CD4-positive, CD25-positive, alpha-beta regulatory T cell (primary cell): ENCODE measurements around the gene SLC6A2. TPM values are rescaled to one million over a fixed set of nuclear protein-coding genes. Genes with fewer than 3 reads are reported as not detected.
A peak's percentile ranks its signal among the peaks of the same experiment; 100 is the strongest.

Experiments
- ATAC-seq, 2 donors: fragments of 150-1000 bp; cut with Tn5 transposase; one replicate each; pipeline ENCODE4 v1.10.0; 2021; ENCODE audit warnings: low read depth in 2 of 2, moderate number of reproducible peaks in 2 of 2, moderate library complexity in 1 of 2
- DNase-seq, 3 donors: peaks; one replicate each; pipeline versions ENCODE4 v3.0.0 to v3.0.0-alpha.2; 2012 to 2022; ENCODE audit warnings: mixed read lengths in 1 of 3
- H3K27ac ChIP-seq: one replicate; pipeline ENCODE4 v1.7.0; 2013; ENCODE audit warnings: mild to moderate bottlenecking, low read length; ENCODE audit not compliant: insufficient read depth, poor library complexity, severe bottlenecking
- H3K27me3 ChIP-seq: one replicate; pipeline ENCODE4 v1.7.0; 2013; ENCODE audit warnings: low read length; ENCODE audit not compliant: control insufficient read depth, insufficient read depth
- H3K36me3 ChIP-seq: one replicate; pipeline ENCODE4 v1.7.0; 2013; ENCODE audit warnings: mild to moderate bottlenecking, low read length, moderate library complexity; ENCODE audit not compliant: control insufficient read depth, insufficient read depth
- H3K4me1 ChIP-seq: 2 replicates; pipeline ENCODE4 v1.7.0; 2013; ENCODE audit warnings: mild to moderate bottlenecking, low read length; ENCODE audit not compliant: insufficient read depth, control insufficient read depth, poor library complexity, severe bottlenecking
- H3K4me3 ChIP-seq: one replicate; pipeline ENCODE4 v1.7.0; 2013; ENCODE audit warnings: low read depth, mild to moderate bottlenecking, low read length, moderate library complexity
- H3K9me3 ChIP-seq, 2 experiments: 1 replicate in 1 of 2; 2 replicates in 1 of 2; pipeline ENCODE4 v1.7.0; 2013; ENCODE audit warnings: low read length in 2 of 2, mild to moderate bottlenecking in 1 of 2, moderate library complexity in 1 of 2; ENCODE audit not compliant: control insufficient read depth in 2 of 2
- H3K27ac Mint-ChIP-seq, 3 donors: one replicate each; pipeline ENCODE4 v1.8.0; 2020 to 2022; ENCODE audit warnings: mild to moderate bottlenecking in 3 of 3, mixed read lengths in 3 of 3, moderate library complexity in 2 of 3
- H3K27me3 Mint-ChIP-seq: one replicate; pipeline ENCODE4 v1.8.0; 2022; ENCODE audit warnings: mild to moderate bottlenecking, mixed read lengths
- H3K36me3 Mint-ChIP-seq: one replicate; pipeline ENCODE4 v1.8.0; 2020; ENCODE audit warnings: mixed read lengths
- H3K4me1 Mint-ChIP-seq, 4 donors: one replicate each; pipeline ENCODE4 v1.8.0; 2020 to 2022; ENCODE audit warnings: mixed read lengths in 4 of 4, mild to moderate bottlenecking in 1 of 4
- H3K4me3 Mint-ChIP-seq, 4 donors: one replicate each; pipeline ENCODE4 v1.8.0; 2020 to 2022; ENCODE audit warnings: mild to moderate bottlenecking in 4 of 4, mixed read lengths in 4 of 4, moderate library complexity in 3 of 4
- H3K9me3 Mint-ChIP-seq, 7 donors: one replicate each; pipeline ENCODE4 v1.8.0; 2020 to 2022; ENCODE audit warnings: mixed read lengths in 7 of 7, mild to moderate bottlenecking in 3 of 7, moderate library complexity in 2 of 7
- polyA plus RNA-seq, 4 donors: library from polyadenylated mRNA; unstranded; fragments of 300-500 nt; fragmentation: Illumina TruSeq; gene quantifications; one replicate each; pipeline ENCODE4 v1.2.3, GENCODE V29; 2021
- total RNA-seq: library from RNA; stranded (reverse); gene quantifications from one replicate; pipeline ENCODE4 v1.2.3, GENCODE V29; 2022

Gene SLC6A2
- total and polyA plus RNA-seq, 5 donors from 2014 or later = not detected

DNA sequence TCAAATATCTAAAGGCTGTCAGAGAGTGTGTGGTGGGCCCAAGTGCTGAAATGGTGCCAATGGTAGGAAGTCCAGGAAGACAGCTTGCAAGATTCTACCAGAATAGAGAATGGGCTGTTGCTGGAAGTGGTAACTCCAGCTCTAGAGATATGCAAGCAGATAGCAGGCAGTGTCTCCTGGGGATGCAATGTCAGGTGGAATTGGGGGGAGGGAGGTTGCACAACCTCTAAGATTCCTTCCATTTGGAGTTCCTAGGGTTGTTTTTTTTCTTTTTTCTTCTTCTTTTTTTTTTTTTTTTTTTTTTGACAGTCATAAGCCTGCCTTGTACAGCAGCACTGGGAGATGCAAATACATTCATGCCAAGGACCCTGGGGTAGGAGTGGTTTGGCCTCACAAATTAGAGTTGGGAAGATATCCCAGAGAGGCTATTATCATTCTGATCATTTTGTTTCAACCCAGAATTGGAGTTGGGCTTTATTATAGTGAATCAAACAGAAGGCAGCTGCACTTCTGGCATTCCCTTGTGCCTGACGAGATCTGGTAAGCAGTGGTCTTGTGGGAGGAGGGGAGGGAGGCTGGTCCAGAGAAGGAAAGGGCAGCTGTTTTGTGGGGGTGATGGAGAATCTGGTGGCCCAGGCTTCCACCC, 51.1 kb downstream of the SLC6A2 start:
- no peaks in the 10 kb centered on the region for H3K9me3 Mint-ChIP-seq
- H3K4me1 ChIP-seq = no peaks in the 10 kb centered on the region
- no peak for DNase-seq
- H3K4me1 Mint-ChIP-seq = no peaks in the 10 kb centered on the region
- H3K36me3 Mint-ChIP-seq = no peaks in the 10 kb centered on the region
- no peaks in the 10 kb centered on the region for H3K27me3 ChIP-seq
- peaks cover 12% of the 10 kb centered on the region for H3K27me3 Mint-ChIP-seq
- no peak overlapping the region for H3K27ac ChIP-seq
- no peak overlapping the region for H3K27ac Mint-ChIP-seq
- H3K4me3 ChIP-seq = no peak overlapping the region
- no peak for ATAC-seq
- H3K4me3 Mint-ChIP-seq = no peak overlapping the region
- no peaks in the 10 kb centered on the region for H3K36me3 ChIP-seq
- H3K9me3 ChIP-seq = no peaks in the 10 kb centered on the region

DNA sequence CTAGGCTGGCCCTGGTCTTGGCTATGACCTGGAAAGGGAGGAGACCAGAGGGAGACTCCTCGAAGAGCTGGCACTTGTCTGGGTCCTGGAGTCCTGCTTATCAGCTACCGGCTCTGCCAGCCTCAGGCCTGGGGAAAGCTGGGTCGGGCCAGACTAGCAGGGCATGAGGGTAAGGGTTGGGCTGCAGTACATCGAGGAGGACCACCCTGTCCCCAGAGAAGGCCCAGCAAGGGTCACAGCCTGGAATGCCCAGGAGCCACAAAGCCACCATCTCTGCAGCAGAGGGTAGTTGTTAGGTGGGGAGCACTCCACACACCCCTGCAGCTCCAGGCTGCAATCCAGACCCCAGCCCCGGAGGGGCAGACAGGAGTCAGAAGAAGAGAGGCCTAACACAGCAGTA, 54.0 kb downstream of the SLC6A2 start:
- ATAC-seq (no peak), DNase-seq (no peak)
- H3K4me3 Mint-ChIP-seq = no peak overlapping the region
- H3K27ac Mint-ChIP-seq = no peak overlapping the region
- Histone ChIP-seq H3K4me3 (no peak overlapping the region), H3K27me3 (no peaks in the 10 kb centered on the region), H3K4me1 (no peaks in the 10 kb centered on the region), H3K9me3 (no peaks in the 10 kb centered on the region), H3K27ac (no peak overlapping the region), H3K36me3 (no peaks in the 10 kb centered on the region)
- H3K27me3 Mint-ChIP-seq = peaks cover 12% of the 10 kb centered on the region
- no peaks in the 10 kb centered on the region for H3K9me3 Mint-ChIP-seq
- H3K36me3 Mint-ChIP-seq = no peaks in the 10 kb centered on the region
- no peaks in the 10 kb centered on the region for H3K4me1 Mint-ChIP-seq

DNA sequence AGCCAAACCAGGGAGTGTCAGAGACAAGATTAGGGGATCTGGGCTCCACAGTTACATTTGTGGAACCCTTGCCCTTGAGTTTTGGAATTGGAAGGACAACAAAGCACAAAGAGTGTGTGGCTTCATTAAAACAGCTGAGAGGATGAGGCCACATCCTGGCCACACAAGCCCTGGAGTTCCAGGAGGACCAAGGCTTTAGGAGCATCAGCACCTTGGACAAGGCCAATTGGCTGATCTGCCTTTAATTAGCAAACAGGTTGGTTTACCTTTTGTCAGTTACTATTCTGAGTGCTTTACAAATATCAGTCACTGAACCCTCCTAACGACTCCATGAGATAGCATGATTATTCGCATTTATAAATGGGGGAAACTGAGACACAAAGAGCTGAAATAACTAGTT, 54.7 kb downstream of the SLC6A2 start:
- H3K27me3 ChIP-seq = no peaks in the 10 kb centered on the region
- H3K9me3 ChIP-seq = no peaks in the 10 kb centered on the region
- Mint-ChIP-seq H3K27ac (no peak overlapping the region), H3K4me3 (no peak overlapping the region), H3K27me3 (peaks cover 12% of the 10 kb centered on the region), H3K4me1 (no peaks in the 10 kb centered on the region), H3K36me3 (no peaks in the 10 kb centered on the region), H3K9me3 (no peaks in the 10 kb centered on the region)
- no peak overlapping the region for H3K4me3 ChIP-seq
- H3K36me3 ChIP-seq = no peaks in the 10 kb centered on the region
- ATAC-seq (no peak), DNase-seq (no peak)
- no peaks in the 10 kb centered on the region for H3K4me1 ChIP-seq
- no peak overlapping the region for H3K27ac ChIP-seq

DNA sequence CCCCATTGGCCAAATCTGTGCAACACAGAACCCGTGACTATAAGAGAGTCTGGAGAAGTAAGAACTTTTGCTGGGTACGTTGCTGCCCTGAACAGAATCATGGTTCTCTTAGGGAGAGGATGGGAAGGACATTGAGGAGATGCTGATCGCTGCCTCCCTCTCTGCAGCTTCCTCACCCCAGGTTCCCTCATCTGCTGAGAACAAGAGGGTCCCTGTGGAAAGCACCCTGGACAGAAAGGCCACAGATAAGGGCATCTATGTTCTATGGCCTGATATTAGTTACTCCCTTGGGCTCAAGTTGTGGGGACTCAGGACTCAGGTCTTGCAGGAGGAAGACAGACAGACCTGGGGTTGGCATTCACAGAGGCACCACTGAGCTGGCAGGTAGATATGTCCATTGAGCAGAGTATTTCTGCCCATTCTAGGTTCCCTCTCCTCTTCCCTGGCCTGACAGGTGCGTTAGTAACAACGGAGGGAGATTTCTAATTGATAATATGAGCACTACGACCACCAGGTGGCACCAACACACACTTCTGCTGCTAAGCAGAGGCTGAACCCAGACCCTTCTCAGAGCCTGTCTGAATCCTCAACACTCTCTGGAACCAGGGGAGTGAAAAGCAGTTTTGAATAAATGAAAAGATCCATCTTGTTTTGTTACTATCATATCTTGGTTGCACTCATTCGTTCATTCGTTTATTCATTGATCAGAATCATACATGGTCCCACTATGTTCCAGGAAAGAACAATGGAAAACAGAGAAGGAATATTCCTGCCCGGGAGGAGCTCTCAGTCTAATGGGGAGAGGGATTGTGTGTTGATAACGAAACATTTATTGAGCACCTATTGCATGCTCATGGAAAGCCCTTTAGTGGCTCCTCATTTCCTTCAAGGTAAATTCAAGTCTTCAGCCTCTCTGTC, 56.4 kb downstream of the SLC6A2 start:
- peaks cover 4% of the 10 kb centered on the region for H3K27me3 Mint-ChIP-seq
- no peaks in the 10 kb centered on the region for H3K36me3 Mint-ChIP-seq
- no peaks in the 10 kb centered on the region for H3K4me1 Mint-ChIP-seq
- Histone ChIP-seq H3K27me3 (no peaks in the 10 kb centered on the region), H3K4me3 (no peak overlapping the region), H3K27ac (no peak overlapping the region), H3K4me1 (no peaks in the 10 kb centered on the region), H3K9me3 (no peaks in the 10 kb centered on the region), H3K36me3 (no peaks in the 10 kb centered on the region)
- no peak for ATAC-seq
- peaks cover 0 to 1% (median 0%) of the 10 kb centered on the region in 7 donors for H3K9me3 Mint-ChIP-seq
- no peak overlapping the region for H3K4me3 Mint-ChIP-seq
- peak; percentile 6 to 51 (median 35) for DNase-seq
- no peak overlapping the region for H3K27ac Mint-ChIP-seq

DNA sequence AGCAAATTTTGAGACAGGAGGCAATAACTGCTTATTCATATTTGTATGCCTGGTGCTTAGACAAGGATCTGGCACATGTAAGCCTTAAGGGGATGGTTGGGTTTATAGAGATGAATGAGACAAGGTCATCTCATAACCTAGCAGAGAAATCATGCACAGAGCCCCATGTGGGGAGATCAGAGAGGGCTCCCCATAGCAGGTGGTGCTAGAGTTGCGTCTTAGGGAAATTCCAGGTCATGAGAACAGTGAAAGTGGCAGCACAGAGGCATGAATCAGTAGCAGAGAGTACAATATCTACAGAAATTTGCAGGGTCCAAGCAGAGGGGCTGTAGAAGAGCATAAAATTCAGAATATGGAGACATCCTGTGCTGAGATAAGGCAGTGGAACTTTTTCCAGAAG, 57.3 kb downstream of the SLC6A2 start:
- H3K4me3 Mint-ChIP-seq = no peak overlapping the region
- no peaks in the 10 kb centered on the region for H3K4me1 ChIP-seq
- H3K27me3 Mint-ChIP-seq = peaks cover 4% of the 10 kb centered on the region
- no peaks in the 10 kb centered on the region for H3K9me3 ChIP-seq
- no peak for ATAC-seq
- H3K36me3 Mint-ChIP-seq = no peaks in the 10 kb centered on the region
- no peaks in the 10 kb centered on the region for H3K27me3 ChIP-seq
- no peaks in the 10 kb centered on the region for H3K4me1 Mint-ChIP-seq
- no peak overlapping the region for H3K27ac ChIP-seq
- no peak overlapping the region for H3K27ac Mint-ChIP-seq
- peaks cover 0 to 1% (median 0%) of the 10 kb centered on the region in 7 donors for H3K9me3 Mint-ChIP-seq
- no peak overlapping the region for H3K4me3 ChIP-seq
- no peaks in the 10 kb centered on the region for H3K36me3 ChIP-seq
- DNase-seq = no peak

DNA sequence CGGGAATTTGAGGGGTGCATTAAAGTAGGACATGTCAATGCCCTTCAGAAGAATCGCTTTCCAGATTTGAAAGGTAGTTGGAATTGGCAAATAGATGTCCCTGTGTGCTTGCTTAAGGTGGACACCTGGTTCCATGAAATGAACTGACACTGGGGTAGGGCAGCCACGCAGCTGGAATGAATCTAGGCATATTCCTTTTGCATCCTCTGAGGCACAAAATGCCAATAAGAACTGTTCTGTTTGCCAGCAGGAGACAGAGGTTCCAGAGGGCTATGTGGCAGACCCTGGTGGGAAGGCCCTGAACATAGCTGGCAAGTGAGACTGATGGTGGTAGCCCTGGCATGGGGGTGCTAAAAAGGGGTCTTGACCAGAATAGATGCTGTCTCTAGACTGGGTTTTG, 61.5 kb downstream of the SLC6A2 start:
- Mint-ChIP-seq H3K9me3 (peaks cover 0 to 1% (median 0%) of the 10 kb centered on the region in 7 donors), H3K4me1 (no peaks in the 10 kb centered on the region), H3K36me3 (no peaks in the 10 kb centered on the region), H3K27me3 (peaks cover 8% of the 10 kb centered on the region), H3K27ac (no peak overlapping the region), H3K4me3 (no peak overlapping the region)
- ATAC-seq = no peak
- Histone ChIP-seq H3K27ac (no peak overlapping the region), H3K9me3 (no peaks in the 10 kb centered on the region), H3K36me3 (no peaks in the 10 kb centered on the region), H3K4me3 (no peak overlapping the region), H3K4me1 (no peaks in the 10 kb centered on the region), H3K27me3 (peaks cover 3% of the 10 kb centered on the region)
- no peak for DNase-seq

DNA sequence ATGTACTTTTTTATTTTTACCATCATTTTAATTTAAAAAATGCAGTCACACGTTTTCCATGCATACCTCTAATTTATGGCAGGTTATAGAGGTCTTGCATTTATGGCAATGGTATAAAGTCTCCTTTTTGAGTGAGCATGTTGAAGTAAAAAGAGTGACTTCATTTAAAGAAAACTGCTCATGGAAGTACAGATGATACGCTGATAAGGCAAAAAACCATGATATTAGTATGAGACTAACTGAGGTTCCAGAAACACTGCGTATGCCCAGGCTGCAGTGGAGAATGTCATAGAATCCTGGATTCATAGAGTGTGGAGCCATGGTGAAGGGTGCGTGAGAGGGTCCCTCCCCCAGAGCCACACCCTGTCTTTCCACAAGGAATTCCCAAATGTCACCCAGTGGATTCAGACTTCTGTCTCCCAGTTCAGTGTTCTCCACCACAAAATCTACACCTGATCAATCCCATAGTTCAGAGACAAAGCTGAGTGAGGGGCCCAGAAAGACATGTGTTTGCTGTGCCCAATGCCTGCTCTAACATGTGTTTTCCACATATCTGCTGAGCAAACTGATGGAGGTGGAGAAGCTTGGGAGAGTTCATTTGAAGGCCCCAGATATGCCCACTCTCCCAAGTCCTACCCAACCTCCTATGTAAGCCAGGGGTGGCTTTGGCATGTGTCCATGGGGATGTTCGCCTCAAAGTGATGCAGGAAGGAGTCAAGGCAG, 69.4 kb downstream of the SLC6A2 start:
- no peak for DNase-seq

More for the DNA sequence above, 69.4 kb downstream of the SLC6A2 start:
- Mint-ChIP-seq H3K9me3 (peaks cover 0 to 7% (median 0%) of the 10 kb centered on the region in 7 donors), H3K27me3 (peaks cover 12% of the 10 kb centered on the region), H3K4me1 (no peaks in the 10 kb centered on the region), H3K27ac (no peak overlapping the region), H3K36me3 (no peaks in the 10 kb centered on the region), H3K4me3 (no peak overlapping the region)
- ATAC-seq = no peak
- Histone ChIP-seq H3K4me3 (no peak overlapping the region), H3K4me1 (no peaks in the 10 kb centered on the region), H3K27me3 (peaks cover 3% of the 10 kb centered on the region), H3K9me3 (no peaks in the 10 kb centered on the region), H3K27ac (no peak overlapping the region), H3K36me3 (no peaks in the 10 kb centered on the region)
